H9 (cell line): Measurements from ENCODE around the gene ASXL3. TPM values are rescaled to one million over a fixed set of nuclear protein-coding genes. Genes with fewer than 3 reads are reported as not detected.

ENCODE experiments used
- DNase-seq: peaks from one replicate; pipeline ENCODE4 v3.0.0-alpha.2; 2017
- H2AFZ ChIP-seq: one replicate; pipeline ENCODE4 v1.6.1; 2013; ENCODE audit warnings: mild to moderate bottlenecking, low read length, control low read depth, moderate library complexity
- H2AK5ac ChIP-seq: 2 replicates; pipeline ENCODE4 v1.6.1; 2013; ENCODE audit warnings: low read length, control low read depth, mixed read lengths; ENCODE audit not compliant: insufficient read length
- H2BK120ac ChIP-seq: one replicate; pipeline ENCODE4 v1.6.1; 2013; ENCODE audit warnings: low read depth, mild to moderate bottlenecking, low read length, control low read depth, inconsistent platforms; ENCODE audit not compliant: poor library complexity, severe bottlenecking
- H2BK12ac ChIP-seq: 2 replicates; pipeline ENCODE4 v1.6.1; 2013; ENCODE audit warnings: low read length, control low read depth, mixed read lengths, low read depth; ENCODE audit not compliant: insufficient read length
- H2BK15ac ChIP-seq: 2 replicates; pipeline ENCODE4 v1.6.1; 2013; ENCODE audit warnings: low read depth, low read length, control low read depth
- H2BK20ac ChIP-seq: one replicate; pipeline ENCODE4 v1.6.1; 2013; ENCODE audit warnings: low read depth, mild to moderate bottlenecking, low read length, control low read depth, inconsistent platforms; ENCODE audit not compliant: poor library complexity, severe bottlenecking
- H2BK5ac ChIP-seq: 2 replicates; pipeline ENCODE4 v1.6.1; 2013; ENCODE audit warnings: low read length, control low read depth, mixed read lengths; ENCODE audit not compliant: insufficient read length
- H3K14ac ChIP-seq: 2 replicates; pipeline ENCODE4 v1.6.1; 2013; ENCODE audit warnings: low read length, control low read depth; ENCODE audit not compliant: insufficient read depth
- H3K18ac ChIP-seq: 2 replicates; pipeline ENCODE4 v1.6.1; 2013; ENCODE audit warnings: low read depth, mild to moderate bottlenecking, mixed read lengths, low read length, control low read depth; ENCODE audit not compliant: insufficient read length
- H3K23ac ChIP-seq: 2 replicates; pipeline ENCODE4 v1.6.1; 2013; ENCODE audit warnings: low read length, control low read depth, mixed read lengths, low read depth; ENCODE audit not compliant: insufficient read length
- H3K23me2 ChIP-seq: 2 replicates; pipeline ENCODE4 v1.6.1; 2013; ENCODE audit warnings: low read depth, mild to moderate bottlenecking, mixed read lengths, low read length, control low read depth; ENCODE audit not compliant: insufficient read length, poor library complexity, severe bottlenecking
- H3K27ac ChIP-seq: 2 replicates; pipeline ENCODE4 v1.5.1; 2013; ENCODE audit warnings: low read length, control low read depth, mixed read lengths, low read depth; ENCODE audit not compliant: insufficient read length
- H3K27me3 ChIP-seq: 2 replicates; pipeline ENCODE4 v1.6.1; 2013; ENCODE audit warnings: low read length, control low read depth, inconsistent platforms; ENCODE audit not compliant: insufficient read depth
- H3K4ac ChIP-seq: 2 replicates; pipeline ENCODE4 v1.6.1; 2013; ENCODE audit warnings: low read depth, mild to moderate bottlenecking, control low read depth, inconsistent platforms, low read length, moderate library complexity
- H3K4me1 ChIP-seq: 2 replicates; pipeline ENCODE4 v1.6.1; 2013; ENCODE audit warnings: low read length, control low read depth, inconsistent platforms; ENCODE audit not compliant: insufficient read depth
- H3K4me2 ChIP-seq: 2 replicates; pipeline ENCODE4 v1.6.1; 2013; ENCODE audit warnings: low read length, control low read depth, mixed read lengths; ENCODE audit not compliant: insufficient read length, insufficient read depth
- H3K56ac ChIP-seq: 2 replicates; pipeline ENCODE4 v1.6.1; 2013; ENCODE audit warnings: low read depth, mild to moderate bottlenecking, mixed read lengths, low read length, control low read depth; ENCODE audit not compliant: insufficient read length
- H3K79me1 ChIP-seq: 2 replicates; pipeline ENCODE4 v1.6.1; 2013; ENCODE audit warnings: low read depth, mild to moderate bottlenecking, moderate library complexity, low read length, control low read depth, inconsistent platforms; ENCODE audit not compliant: insufficient read depth, poor library complexity, severe bottlenecking
- H3K79me2 ChIP-seq: 2 replicates; pipeline ENCODE4 v1.6.1; 2013; ENCODE audit warnings: low read length, control low read depth, inconsistent platforms; ENCODE audit not compliant: insufficient read depth
- H3K9ac ChIP-seq: 2 replicates; pipeline ENCODE4 v1.6.1; 2013; ENCODE audit warnings: low read length, control low read depth, mixed read lengths; ENCODE audit not compliant: insufficient read length; ENCODE audit errors: extremely low read depth
- H3K9me3 ChIP-seq: one replicate; pipeline ENCODE4 v1.6.1; 2013; ENCODE audit warnings: low read depth, low read length, inconsistent platforms; ENCODE audit not compliant: control insufficient read depth
- H3T11ph ChIP-seq: one replicate; pipeline ENCODE4 v1.6.1; 2013; ENCODE audit warnings: mild to moderate bottlenecking, low read length, control low read depth, inconsistent platforms
- H4K20me1 ChIP-seq: one replicate; pipeline ENCODE4 v1.6.1; 2013; ENCODE audit not compliant: control insufficient read depth, insufficient read length, insufficient read depth
- H4K5ac ChIP-seq: 2 replicates; pipeline ENCODE4 v1.6.1; 2013; ENCODE audit warnings: low read depth, mild to moderate bottlenecking, mixed read lengths, low read length, control low read depth; ENCODE audit not compliant: insufficient read length
- H4K8ac ChIP-seq: replicated peaks from 2 replicates; pipeline ENCODE4 v1.6.1; 2013; ENCODE audit warnings: low read length, control low read depth, mixed read lengths, low read depth; ENCODE audit not compliant: insufficient read length
- H4K91ac ChIP-seq: 2 replicates; pipeline ENCODE4 v1.6.1; 2013; ENCODE audit warnings: low read depth, mild to moderate bottlenecking, moderate library complexity, mixed read lengths, low read length, control low read depth; ENCODE audit not compliant: insufficient read length
- H3K27ac Mint-ChIP-seq, 3 experiments: 2 replicates in 2 of 3; 3 replicates in 1 of 3; pipeline ENCODE4 v1.8.0; 2020 to 2021; ENCODE audit warnings: mixed read lengths in 3 of 3, mild to moderate bottlenecking in 1 of 3, moderate library complexity in 1 of 3
- H3K27me3 Mint-ChIP-seq: 2 replicates; pipeline ENCODE4 v1.8.0; 2021; ENCODE audit warnings: low read depth, mild to moderate bottlenecking, moderate library complexity, mixed read lengths
- H3K36me3 Mint-ChIP-seq, 3 experiments: 2 replicates in 2 of 3; 3 replicates in 1 of 3; pipeline ENCODE4 v1.8.0; 2020 to 2021; ENCODE audit warnings: low read depth in 3 of 3, mixed read lengths in 3 of 3; ENCODE audit not compliant: insufficient read depth in 1 of 3
- H3K4me1 Mint-ChIP-seq, 2 experiments: 2 replicates each; pipeline ENCODE4 v1.8.0; 2020; ENCODE audit warnings: mixed read lengths in 2 of 2
- H3K4me3 Mint-ChIP-seq, 2 experiments: 2 replicates in 1 of 2; 3 replicates in 1 of 2; pipeline ENCODE4 v1.8.0; 2020 to 2021; ENCODE audit warnings: mild to moderate bottlenecking in 2 of 2, mixed read lengths in 2 of 2, moderate library complexity in 1 of 2
- H3K9me3 Mint-ChIP-seq, 2 experiments: 2 replicates in 1 of 2; 3 replicates in 1 of 2; pipeline ENCODE4 v1.8.0; 2020; ENCODE audit warnings: mild to moderate bottlenecking in 2 of 2, mixed read lengths in 2 of 2, moderate library complexity in 1 of 2
- WGBS: extraction: QIAGEN DNeasy Blood & Tissue Kit; methylation state at CpG from one replicate; pipeline ENCODE4 v1.1.7; 2013; ENCODE audit warnings: missing lambda C conversion rate, low lambda C conversion rate, mixed read lengths; ENCODE audit not compliant: insufficient read length; ENCODE audit errors: extremely low coverage; 5-methylcytosine and 5-hydroxymethylcytosine counted together
- total RNA-seq: library from RNA; stranded (reverse); gene quantifications from 2 replicates; pipeline ENCODE4 v1.2.1, GENCODE V29; 2021
- TF ChIP-seq, protein P1 (sequence below): fragments of 200-600 bp; sonication (generic); conservative IDR thresholded peaks from 3 replicates; pipeline ENCODE4 v1.8.0; 2021; ENCODE audit warnings: antibody characterized with exemption, mild to moderate bottlenecking

The ASXL3 gene
- total RNA-seq, 1 experiment from 2014 or later: 0.35 TPM

- H2BK120ac ChIP-seq: no peak overlapping the region
- H3K9me3 ChIP-seq: no peaks in the 10 kb centered on the region
- no peak overlapping the region for H4K8ac ChIP-seq
- H3K23ac ChIP-seq: no peak overlapping the region
- no peak overlapping the region for H2BK15ac ChIP-seq
- H3K9me3 Mint-ChIP-seq: no peaks in the 10 kb centered on the region
- TF ChIP-seq, protein P1, sequence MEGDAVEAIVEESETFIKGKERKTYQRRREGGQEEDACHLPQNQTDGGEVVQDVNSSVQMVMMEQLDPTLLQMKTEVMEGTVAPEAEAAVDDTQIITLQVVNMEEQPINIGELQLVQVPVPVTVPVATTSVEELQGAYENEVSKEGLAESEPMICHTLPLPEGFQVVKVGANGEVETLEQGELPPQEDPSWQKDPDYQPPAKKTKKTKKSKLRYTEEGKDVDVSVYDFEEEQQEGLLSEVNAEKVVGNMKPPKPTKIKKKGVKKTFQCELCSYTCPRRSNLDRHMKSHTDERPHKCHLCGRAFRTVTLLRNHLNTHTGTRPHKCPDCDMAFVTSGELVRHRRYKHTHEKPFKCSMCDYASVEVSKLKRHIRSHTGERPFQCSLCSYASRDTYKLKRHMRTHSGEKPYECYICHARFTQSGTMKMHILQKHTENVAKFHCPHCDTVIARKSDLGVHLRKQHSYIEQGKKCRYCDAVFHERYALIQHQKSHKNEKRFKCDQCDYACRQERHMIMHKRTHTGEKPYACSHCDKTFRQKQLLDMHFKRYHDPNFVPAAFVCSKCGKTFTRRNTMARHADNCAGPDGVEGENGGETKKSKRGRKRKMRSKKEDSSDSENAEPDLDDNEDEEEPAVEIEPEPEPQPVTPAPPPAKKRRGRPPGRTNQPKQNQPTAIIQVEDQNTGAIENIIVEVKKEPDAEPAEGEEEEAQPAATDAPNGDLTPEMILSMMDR: no peak
- no peak overlapping the region for H3K56ac ChIP-seq
- no peak overlapping the region for H3T11ph ChIP-seq
- no peak overlapping the region for H3K27ac Mint-ChIP-seq
- H3K23me2 ChIP-seq: no peaks in the 10 kb centered on the region
- H3K4me1 Mint-ChIP-seq: peaks cover 20 to 21% of the 10 kb centered on the region in 2 experiments
- no peak overlapping the region for H2BK20ac ChIP-seq
- no peak for DNase-seq
- no peaks in the 10 kb centered on the region for H3K36me3 Mint-ChIP-seq
- no peak overlapping the region for H2AFZ ChIP-seq
- H3K79me2 ChIP-seq: no peaks in the 10 kb centered on the region
- H4K20me1 ChIP-seq: no peaks in the 10 kb centered on the region
- H3K18ac ChIP-seq: no peak overlapping the region
- no peak overlapping the region for H3K9ac ChIP-seq
- peaks cover 3% of the 10 kb centered on the region; the same call in 1 of the 2 replicates for H3K4me1 ChIP-seq
- H3K4ac ChIP-seq: no peak overlapping the region
- H2AK5ac ChIP-seq: no peak overlapping the region
- no peak overlapping the region for H2BK12ac ChIP-seq
- H3K4me2 ChIP-seq: no peak overlapping the region
- no peaks in the 10 kb centered on the region for H3K79me1 ChIP-seq
- H3K27me3 ChIP-seq: no peaks in the 10 kb centered on the region
- no peak overlapping the region for H4K91ac ChIP-seq
- H3K14ac ChIP-seq: no peak overlapping the region
- H3K27ac ChIP-seq: no peak overlapping the region
- no peaks in the 10 kb centered on the region for H3K27me3 Mint-ChIP-seq
- H4K5ac ChIP-seq: no peak overlapping the region
- no peak overlapping the region for H3K4me3 Mint-ChIP-seq
- no peak overlapping the region for H2BK5ac ChIP-seq
- WGBS: no CpG with 5 or more reads among the region's 5 CpGs
These were observed 91.6 kb downstream of the ASXL3 start for GRCh38 chr18:33669589-33669988.
